Retinal pigment epithelial cell (primary cell): Measurements from ENCODE around the gene MISP.
A peak's percentile ranks its signal among the peaks of the same experiment; 100 is the strongest.
"Not testable (repeated sequence)": the region's sequence is repeated elsewhere in the genome, so short reads cannot be mapped to it uniquely, and the experiment has no call there.

Source experiments
- DNase-seq: peaks from one replicate; pipeline ENCODE4 v3.0.0-alpha.2; 2010; ENCODE audit warnings: low read depth
- H3K4me3 ChIP-seq: 2 replicates; pipeline ENCODE4 v1.5.1; 2011; ENCODE audit warnings: mild to moderate bottlenecking, low read length, control low read depth, moderate library complexity
- CTCF ChIP-seq: conservative IDR thresholded peaks from 2 replicates; pipeline ENCODE4 v1.5.1; 2011; ENCODE audit warnings: low read depth, low read length, control low read depth, inconsistent platforms

Gene MISP

GRCh38 chr19:741506-742131 lies 9.3 kb upstream of the MISP start:
- no peak overlapping the region for H3K4me3 ChIP-seq
- TF ChIP-seq CTCF = peak; percentile 36
- no peak for DNase-seq

GRCh38 chr19:742540-743075 lies 8.3 kb upstream of the MISP start:
- TF ChIP-seq CTCF = no peak
- DNase-seq = no peak
- no peak overlapping the region for H3K4me3 ChIP-seq

- no peak for DNase-seq
- no peak for TF ChIP-seq CTCF
Observed at GRCh38 chr19:743168-743687, 7.7 kb upstream of the MISP start.

GRCh38 chr19:745138-745537 lies 5.8 kb upstream of the MISP start:
- not testable (repeated sequence) for DNase-seq, H3K4me3 ChIP-seq

More at GRCh38 chr19:743168-743687, 7.7 kb upstream of the MISP start:
- no peak overlapping the region for H3K4me3 ChIP-seq

GRCh38 chr19:746208-746819 lies 4.6 kb upstream of the MISP start:
- no peak for TF ChIP-seq CTCF

GRCh38 chr19:746956-747355 lies 4.0 kb upstream of the MISP start:
- no peak overlapping the region for H3K4me3 ChIP-seq
- TF ChIP-seq CTCF = no peak

More at GRCh38 chr19:746208-746819, 4.6 kb upstream of the MISP start:
- no peak overlapping the region for H3K4me3 ChIP-seq
- no peak for DNase-seq

GRCh38 chr19:747432-748273 lies 3.3 kb upstream of the MISP start:
- DNase-seq = no peak
- no peak overlapping the region for H3K4me3 ChIP-seq
- TF ChIP-seq CTCF = no peak

More at GRCh38 chr19:746956-747355, 4.0 kb upstream of the MISP start:
- DNase-seq = no peak
